Panc1 (cell line): ENCODE measurements around the gene ELMO2. TPM values are rescaled to one million over a fixed set of nuclear protein-coding genes. Genes with fewer than 3 reads are reported as not detected.

Source experiments
- ATAC-seq: fragments of 200-7000 bp; cut with Tn5 transposase; 2 replicates; pipeline ENCODE4 v1.9.1; 2020; ENCODE audit warnings: mild to moderate bottlenecking, moderate library complexity
- BruUV-seq: library from RNA; stranded (reverse); fragments of 400-500 nt; replicated peaks from 2 replicates; lab custom pipeline; 2021; lab: Mats Ljungman, UMichigan
- CTCF ChIA-PET: fragments of 300-600 bp; sonication (Branson Sonifier 250); formaldehyde crosslinking; loops from one replicate; lab custom pipeline; 2022; ENCODE audit warnings: antibody characterized with exemption; lab: Charles Lee
- POLR2A ChIA-PET: fragments of 300-600 bp; sonication (Branson Sonifier 250); formaldehyde crosslinking; loops from one replicate; lab custom pipeline; 2022; ENCODE audit warnings: antibody characterized with exemption; lab: Charles Lee
- DNase-seq: peaks from one replicate; pipeline ENCODE4 v3.0.0-alpha.2; 2010; ENCODE audit warnings: low read depth, low spot score
- H3K27ac ChIP-seq: 2 replicates; pipeline ENCODE4 v1.5.1; 2011; ENCODE audit warnings: mild to moderate bottlenecking, low read length, inconsistent platforms
- H3K27me3 ChIP-seq: fragments of 200-500 bp; sonication (Bioruptor generic); 2 replicates; pipeline ENCODE4 v1.6.0; 2014; ENCODE audit warnings: low read length, inconsistent platforms; ENCODE audit not compliant: control insufficient read depth, insufficient read depth
- H3K36me3 ChIP-seq: fragments of 200-500 bp; sonication (Bioruptor generic); 2 replicates; pipeline ENCODE4 v1.5.1; 2014; ENCODE audit warnings: inconsistent platforms, mild to moderate bottlenecking, low read length, moderate library complexity; ENCODE audit not compliant: control insufficient read depth, insufficient read depth
- H3K4me1 ChIP-seq: 2 replicates; pipeline ENCODE4 v1.5.1; 2011; ENCODE audit warnings: inconsistent platforms, mild to moderate bottlenecking, low read length, moderate library complexity; ENCODE audit not compliant: control insufficient read depth, insufficient read depth
- H3K4me3 ChIP-seq, 2 experiments: 2 replicates each; pipeline ENCODE4 v1.5.1; 2011 to 2012; ENCODE audit warnings: low read depth in 2 of 2, low read length in 2 of 2, mild to moderate bottlenecking in 2 of 2, inconsistent platforms in 1 of 2, moderate library complexity in 1 of 2
- H3K9me3 ChIP-seq: fragments of 200-500 bp; sonication (Bioruptor generic); 2 replicates; pipeline ENCODE4 v1.5.1; 2014; ENCODE audit warnings: low read depth, mild to moderate bottlenecking, inconsistent platforms, low read length, moderate library complexity; ENCODE audit not compliant: control insufficient read depth, insufficient read depth
- CTCF ChIP-seq: fragments of 450-650 bp; IDR thresholded peaks from 2 replicates; pipeline ENCODE4 v1.5.1; 2017; ENCODE audit warnings: mild to moderate bottlenecking
- POLR2AphosphoS5 ChIP-seq: IDR thresholded peaks from 2 replicates; pipeline ENCODE4 v1.6.1; 2012; ENCODE audit warnings: mild to moderate bottlenecking, low read depth, low read length, moderate library complexity
- REST ChIP-seq, 2 experiments: IDR thresholded peaks; 2 replicates each; pipeline ENCODE4 v1.6.1; 2011 to 2012; ENCODE audit warnings: low read depth in 2 of 2, control low read depth in 1 of 2, low read length in 1 of 2, mild to moderate bottlenecking in 1 of 2, moderate library complexity in 1 of 2; ENCODE audit not compliant: insufficient read depth in 1 of 2
- SIN3A ChIP-seq: IDR thresholded peaks from 2 replicates; pipeline ENCODE4 v1.6.1; 2012; ENCODE audit warnings: low read depth, mild to moderate bottlenecking, low read length, moderate library complexity, borderline replicate concordance; ENCODE audit not compliant: insufficient read depth
- TCF7L2 ChIP-seq: IDR thresholded peaks from 2 replicates; pipeline ENCODE4 v1.6.1; 2011; ENCODE audit warnings: mild to moderate bottlenecking, low read depth, low read length, inconsistent platforms
- in situ Hi-C: cut with HindIII; loops from 2 replicates; pipeline ENCODE4 v1.10.0; 2016; ENCODE audit warnings: low sequenced_read_pairs, low pct_unique_long_range_greater_than_20kb
- intact Hi-C: fragments of 100-400 bp; cut with micrococcal nuclease; formaldehyde crosslinking; loops from one replicate; pipeline ENCODE4 v1.10.0; 2022; ENCODE audit not compliant: unreplicated experiment
- total RNA-seq: library from RNA; stranded (reverse); gene quantifications from one replicate; pipeline ENCODE4 v1.2.1, GENCODE V29; 2021; ENCODE audit not compliant: unreplicated experiment

The ELMO2 gene
- total RNA-seq, 1 experiment from 2014 or later: 40.4 TPM

- DNase-seq: no peak
- H3K9me3 ChIP-seq: no peaks in the 10 kb centered on the region
- CTCF ChIA-PET: no interaction called here
- H3K4me3 ChIP-seq: no peak overlapping the region
- in situ Hi-C loops (no loop called here), intact Hi-C loops (no loop called here)
- no peak for TF ChIP-seq CTCF
- no peak for TF ChIP-seq REST (IDR thresholded peaks at IDR 0.05; ENCODE audit: insufficient read depth in 1 of 2, low read depth in 2 of 2, low read length in 1 of 2)
- TF ChIP-seq TCF7L2: no peak
- TF ChIP-seq POLR2AphosphoS5: no peak
- no peak for TF ChIP-seq SIN3A
- POLR2A ChIA-PET: no interaction called here
- BruUV-seq: no TSS peak
- no peaks in the 10 kb centered on the region for H3K4me1 ChIP-seq
- no peak for ATAC-seq
- H3K36me3 ChIP-seq: no peaks in the 10 kb centered on the region
- no peaks in the 10 kb centered on the region for H3K27me3 ChIP-seq
- no peak overlapping the region for H3K27ac ChIP-seq
Observed at GRCh38 chr20:46399401-46399800, 7.0 kb downstream of the ELMO2 start.

GRCh38 chr20:46398963-46399362 is 7.5 kb downstream of the ELMO2 start:
- H3K36me3 ChIP-seq: no peaks in the 10 kb centered on the region
- no peaks in the 10 kb centered on the region for H3K9me3 ChIP-seq
- no peak for TF ChIP-seq REST (IDR thresholded peaks at IDR 0.05; ENCODE audit: insufficient read depth in 1 of 2, low read depth in 2 of 2, low read length in 1 of 2)
- TF ChIP-seq POLR2AphosphoS5: no peak
- TF ChIP-seq TCF7L2: no peak
- TF ChIP-seq SIN3A: no peak
- TF ChIP-seq CTCF: no peak
- H3K4me1 ChIP-seq: no peaks in the 10 kb centered on the region
- no peak for DNase-seq
- intact Hi-C loops: no loop called here
- ChIA-PET CTCF (no interaction called here), POLR2A (no interaction called here)
- in situ Hi-C loops: no loop called here
- no TSS peak for BruUV-seq
- H3K27me3 ChIP-seq: no peaks in the 10 kb centered on the region
- H3K27ac ChIP-seq: no peak overlapping the region
- H3K4me3 ChIP-seq: no peak overlapping the region
- ATAC-seq: no peak
